OCI-LY1 (cell line): ENCODE measurements around the gene KLHL35.

ENCODE experiments used
- H2AFZ ChIP-seq: fragments of 200-600 bp; sonication (generic), shearing (Covaris generic); 2 replicates; pipeline ENCODE4 v1.6.0; 2014; ENCODE audit warnings: antibody characterized with exemption, mild to moderate bottlenecking, low read length
- H3F3A ChIP-seq: fragments of 200-600 bp; sonication (generic), shearing (Covaris generic); 2 replicates; pipeline ENCODE4 v1.6.0; 2014; ENCODE audit warnings: mild to moderate bottlenecking, antibody characterized with exemption, low read length, moderate library complexity; ENCODE audit not compliant: insufficient read depth
- H3K27ac ChIP-seq: fragments of 200-600 bp; sonication (generic); 2 replicates; pipeline ENCODE4 v1.5.1; 2014; ENCODE audit warnings: low read length, mixed run types, mild to moderate bottlenecking, low read depth; ENCODE audit not compliant: poor library complexity, severe bottlenecking
- H3K27me3 ChIP-seq: fragments of 200-600 bp; sonication (generic); 2 replicates; pipeline ENCODE4 v1.6.0; 2014; ENCODE audit warnings: antibody characterized with exemption, mild to moderate bottlenecking, low read length, moderate library complexity; ENCODE audit not compliant: insufficient read depth
- H3K36me3 ChIP-seq: fragments of 200-600 bp; sonication (generic); 2 replicates; pipeline ENCODE4 v1.6.1; 2014; ENCODE audit warnings: mild to moderate bottlenecking, antibody characterized with exemption, low read length, moderate library complexity, mixed read lengths; ENCODE audit not compliant: insufficient read depth
- H3K4me1 ChIP-seq: fragments of 200-600 bp; sonication (generic); 2 replicates; pipeline ENCODE4 v1.5.1; 2014; ENCODE audit warnings: mild to moderate bottlenecking, low read length, moderate library complexity; ENCODE audit not compliant: insufficient read depth, severe bottlenecking
- H3K4me2 ChIP-seq: fragments of 200-600 bp; sonication (generic), shearing (Covaris generic); 2 replicates; pipeline ENCODE4 v1.6.1; 2014; ENCODE audit warnings: low read length
- H3K4me3 ChIP-seq: fragments of 200-600 bp; sonication (generic); 2 replicates; pipeline ENCODE4 v1.5.1; 2014; ENCODE audit warnings: low read length, low read depth, mild to moderate bottlenecking, mixed read lengths; ENCODE audit not compliant: poor library complexity, severe bottlenecking
- H3K79me2 ChIP-seq: fragments of 200-600 bp; shearing (Covaris generic); 2 replicates; pipeline ENCODE4 v1.6.1; 2016; ENCODE audit warnings: mixed run types, low read length, mixed read lengths; ENCODE audit not compliant: insufficient read depth
- H3K9ac ChIP-seq: fragments of 200-600 bp; sonication (generic), shearing (Covaris generic); 2 replicates; pipeline ENCODE4 v1.6.1; 2014; ENCODE audit warnings: mild to moderate bottlenecking, low read length, mixed read lengths
- H3K9me2 ChIP-seq: fragments of 200-600 bp; sonication (generic), shearing (Covaris generic); 2 replicates; pipeline ENCODE4 v1.6.1; 2014; ENCODE audit warnings: low read depth, mild to moderate bottlenecking, low read length, mixed read lengths
- H3K9me3 ChIP-seq: fragments of 200-600 bp; shearing (Covaris generic); 2 replicates; pipeline ENCODE4 v1.6.1; 2014; ENCODE audit warnings: low read length, mixed read lengths
- H4K20me1 ChIP-seq: fragments of 200-600 bp; sonication (generic), shearing (Covaris generic); 2 replicates; pipeline ENCODE4 v1.6.0; 2016; ENCODE audit warnings: mild to moderate bottlenecking, low read length; ENCODE audit not compliant: insufficient read depth
- CTCF ChIP-seq: fragments of 200-600 bp; sonication (generic), shearing (Covaris generic); IDR thresholded peaks from 2 replicates; pipeline ENCODE4 v1.5.1; 2017; ENCODE audit warnings: mild to moderate bottlenecking, antibody characterized with exemption, low read length, moderate library complexity, mixed read lengths
- EZH2 ChIP-seq: fragments of 200-600 bp; sonication (generic), shearing (Covaris generic); IDR thresholded peaks from 2 replicates; pipeline ENCODE4 v1.8.0; 2017; ENCODE audit warnings: borderline replicate concordance, mixed run types, mild to moderate bottlenecking, antibody characterized with exemption, low read length, moderate library complexity, mixed read lengths

KLHL35 gene

GRCh38 chr11:75469785-75470405 lies 36.9 kb upstream of the KLHL35 start:
- Histone ChIP-seq H3K9ac (no peak overlapping the region), H3K4me2 (no peak overlapping the region), H3K36me3 (no peaks in the 10 kb centered on the region), H3K4me1 (no peaks in the 10 kb centered on the region), H4K20me1 (no peaks in the 10 kb centered on the region), H3K4me3 (no peak overlapping the region), H3K9me3 (no peaks in the 10 kb centered on the region), H3K79me2 (no peaks in the 10 kb centered on the region), H3K27ac (no peak overlapping the region), H3F3A (no peaks in the 10 kb centered on the region), H3K27me3 (0 out of 2 replicates have a peak, but pooled peaks cover 7% of the 10 kb centered on the region), H3K9me2 (no peaks in the 10 kb centered on the region), H2AFZ (no peak overlapping the region)
- TF ChIP-seq EZH2 (no peak), CTCF (no peak)

GRCh38 chr11:75468534-75469340 lies 35.7 kb upstream of the KLHL35 start:
- Histone ChIP-seq H3K4me2 (no peak overlapping the region), H3F3A (no peaks in the 10 kb centered on the region), H3K9ac (no peak overlapping the region), H3K27me3 (0 out of 2 replicates have a peak, but pooled peaks cover 4% of the 10 kb centered on the region), H3K9me2 (no peaks in the 10 kb centered on the region), H3K36me3 (no peaks in the 10 kb centered on the region), H3K79me2 (no peaks in the 10 kb centered on the region), H3K27ac (no peak overlapping the region), H2AFZ (no peak overlapping the region), H4K20me1 (no peaks in the 10 kb centered on the region), H3K4me1 (no peaks in the 10 kb centered on the region), H3K4me3 (no peak overlapping the region), H3K9me3 (no peaks in the 10 kb centered on the region)
- TF ChIP-seq EZH2: no peak
- TF ChIP-seq CTCF: no peak

- Histone ChIP-seq H3K79me2 (no peaks in the 10 kb centered on the region), H3K27ac (no peak overlapping the region), H3K4me2 (no peak overlapping the region), H4K20me1 (no peaks in the 10 kb centered on the region), H3K9ac (no peak overlapping the region), H2AFZ (no peak overlapping the region), H3F3A (no peaks in the 10 kb centered on the region), H3K4me3 (no peak overlapping the region), H3K4me1 (no peaks in the 10 kb centered on the region), H3K36me3 (no peaks in the 10 kb centered on the region), H3K27me3 (0 out of 2 replicates have a peak, but pooled peaks cover 4% of the 10 kb centered on the region), H3K9me2 (no peaks in the 10 kb centered on the region), H3K9me3 (no peaks in the 10 kb centered on the region)
- no peak for TF ChIP-seq CTCF
- TF ChIP-seq EZH2: no peak
Observed at GRCh38 chr11:75467881-75468280, 34.9 kb upstream of the KLHL35 start.
